ENCODE data around the gene HSPA14.

The HSPA14 gene

DNA sequence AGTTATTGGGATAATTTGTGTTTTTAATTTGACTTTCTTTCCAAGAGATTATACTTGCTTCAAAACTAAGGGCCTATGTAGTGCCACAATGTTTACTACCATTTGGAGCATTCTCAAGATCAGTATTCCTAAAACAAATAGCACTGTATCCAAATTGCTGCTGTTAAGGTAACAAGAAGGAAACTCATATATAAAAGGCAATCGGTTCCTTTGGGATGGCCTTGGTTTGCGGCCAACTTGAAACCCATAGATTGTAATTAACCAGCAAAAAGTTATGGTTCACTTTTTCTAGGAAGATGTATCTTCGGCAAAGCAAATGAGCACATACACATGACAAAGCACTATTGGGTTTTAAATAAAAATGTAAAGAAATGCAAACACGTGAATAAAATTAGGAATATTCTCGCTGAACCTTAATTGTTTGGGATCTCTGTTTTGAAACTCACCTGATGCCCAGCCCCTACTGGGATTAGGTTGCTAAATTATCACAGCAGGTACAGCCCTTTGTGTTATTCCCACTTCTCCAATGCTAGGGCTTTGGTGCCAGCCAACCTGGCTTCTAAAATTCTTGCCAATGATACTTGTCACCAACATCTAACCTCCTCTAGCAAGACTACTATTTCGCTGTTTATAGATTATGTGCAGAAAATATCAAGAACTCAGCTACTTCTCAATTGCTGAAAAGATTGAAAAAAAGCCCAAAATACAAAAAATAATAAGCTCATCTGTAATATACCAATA is 16.3 kb upstream of the HSPA14 start:
- H3K27me3 ChIP-seq (ENCODE audit: low read depth), result no peaks in the 10 kb centered on the region
- no peak overlapping the region for H3K4me3 ChIP-seq
- no peak for DNase-seq (ENCODE audit: low spot score in 2 of 2)
- in situ Hi-C loops (cut with MboI; ENCODE audit: low sequenced_read_pairs), result loop anchor here (10.0 kb wide), 1 partner anchor 317 kb away; no protein-coding TSS in a partner anchor
- no peaks in the 10 kb centered on the region for H3K36me3 ChIP-seq (replicated peaks)
- H3K9me3 ChIP-seq, result no peaks in the 10 kb centered on the region
- no peaks in the 10 kb centered on the region for H3K4me1 ChIP-seq

DNA sequence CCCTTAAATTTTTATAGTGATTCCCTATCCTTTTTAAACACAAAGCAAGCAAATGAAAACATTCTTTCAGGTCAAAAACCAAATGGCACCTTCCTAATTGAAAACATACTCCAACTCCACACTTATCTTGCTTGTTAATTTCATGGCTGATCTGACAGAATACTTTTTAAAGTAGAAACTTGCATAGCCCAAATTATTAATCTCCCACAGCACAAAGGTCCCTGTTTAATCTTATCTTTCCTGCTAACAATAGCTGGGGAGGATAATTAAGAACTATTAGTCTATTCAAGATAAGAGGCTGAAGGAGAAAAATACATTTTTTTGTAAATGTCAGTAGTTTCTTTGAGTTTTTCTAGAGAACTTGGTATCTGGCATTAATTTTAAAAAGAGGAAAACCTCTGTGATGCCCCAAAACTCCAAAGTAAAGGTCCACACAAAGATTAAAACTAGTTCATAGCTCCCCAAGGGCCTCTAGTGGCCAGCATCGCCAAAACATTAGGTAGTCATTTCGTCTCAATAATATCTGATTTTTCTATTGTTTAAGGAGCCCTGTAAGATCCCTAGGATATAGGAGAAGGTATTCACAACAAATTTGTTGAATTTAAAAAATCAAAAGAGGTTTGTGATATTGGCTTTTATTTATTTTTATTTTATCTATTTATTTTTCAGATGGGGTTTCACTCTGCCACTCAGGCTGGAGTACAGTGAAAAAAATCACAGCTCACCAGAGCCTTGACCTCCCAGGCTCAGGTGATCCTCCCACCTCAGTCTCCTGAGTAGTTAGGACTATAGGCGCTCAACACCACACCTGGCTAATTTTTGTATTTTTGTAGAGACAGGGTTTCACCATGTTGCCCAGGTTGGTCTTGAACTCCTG is 15.0 kb upstream of the HSPA14 start:
- Histone ChIP-seq H3K9me3 (no peaks in the 10 kb centered on the region), H3K4me1 (no peaks in the 10 kb centered on the region), H3K4me3 (no peak overlapping the region), H3K36me3 (replicated peaks) (no peaks in the 10 kb centered on the region), H3K27me3 (ENCODE audit: low read depth) (no peaks in the 10 kb centered on the region)
- in situ Hi-C loops (cut with MboI; ENCODE audit: low sequenced_read_pairs), result loop anchor here (10.0 kb wide), 1 partner anchor 318 kb away; no protein-coding TSS in a partner anchor
- DNase-seq (ENCODE audit: low spot score in 2 of 2), result peak; percentile 18 to 21

DNA sequence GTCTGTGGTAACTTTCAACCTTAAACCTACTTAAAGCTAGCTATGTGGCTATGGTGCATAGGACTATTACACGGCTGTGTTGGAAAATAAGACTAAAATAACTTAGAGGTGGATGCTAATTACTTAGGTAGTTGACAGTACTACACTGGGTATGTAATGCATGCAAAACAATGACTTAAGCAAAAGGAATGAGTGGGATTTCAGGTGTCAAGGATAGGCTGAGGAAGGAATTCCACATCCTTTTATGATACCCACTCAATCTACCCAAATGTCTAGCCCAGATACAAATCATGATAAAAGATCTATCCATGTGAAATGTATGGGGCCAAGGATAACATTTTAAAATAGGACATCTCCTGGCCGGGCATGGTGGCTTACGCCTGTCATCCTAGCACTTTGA is 14.1 kb upstream of the HSPA14 start:
- H3K4me1 ChIP-seq, result no peaks in the 10 kb centered on the region
- H3K27me3 ChIP-seq (ENCODE audit: low read depth), result no peaks in the 10 kb centered on the region
- no peak overlapping the region for H3K4me3 ChIP-seq
- no peaks in the 10 kb centered on the region for H3K9me3 ChIP-seq
- in situ Hi-C loops (cut with MboI; ENCODE audit: low sequenced_read_pairs), result loop anchor here (10.0 kb wide), 1 partner anchor 319 kb away; no protein-coding TSS in a partner anchor
- no peak for DNase-seq (ENCODE audit: low spot score in 2 of 2)
- H3K36me3 ChIP-seq (replicated peaks), result no peaks in the 10 kb centered on the region

DNA sequence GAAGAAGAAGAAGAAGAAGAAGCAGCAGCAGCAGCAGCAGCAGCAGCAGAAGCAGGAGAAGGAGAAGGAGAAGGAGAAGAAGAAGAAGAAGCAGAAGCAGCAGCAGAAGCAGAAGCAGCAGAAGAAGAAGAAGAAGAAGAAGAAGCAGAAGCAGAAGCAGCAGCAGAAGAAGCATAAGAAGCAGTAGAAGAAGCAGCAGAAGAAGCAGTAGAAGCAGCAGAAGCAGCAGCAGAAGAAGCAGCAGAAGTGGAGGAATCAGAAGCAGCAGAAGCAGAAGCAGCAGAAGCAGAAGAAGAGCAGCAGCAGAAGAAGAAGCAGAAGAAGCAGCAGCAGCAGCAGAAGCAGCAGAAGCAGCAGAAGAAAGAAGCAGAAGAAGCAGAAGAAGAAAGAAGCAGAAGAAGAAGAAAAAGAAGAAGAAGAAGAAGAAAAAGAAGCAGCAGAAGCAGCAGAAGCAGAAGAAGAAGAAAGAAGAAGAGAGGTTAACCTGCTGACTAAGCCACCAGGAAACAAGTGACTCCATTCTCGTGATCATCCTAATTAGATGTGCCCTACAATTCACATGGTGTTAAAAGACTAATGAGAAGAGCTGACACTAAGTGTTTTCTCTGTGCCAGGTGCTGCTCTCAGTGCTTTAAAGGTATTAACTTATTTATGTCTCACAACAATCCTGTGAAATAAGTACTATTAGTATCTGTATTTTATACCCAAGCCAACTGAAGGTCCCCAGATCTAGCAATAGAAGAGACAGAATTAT is 11.9 kb upstream of the HSPA14 start:
- DNase-seq (ENCODE audit: low spot score in 2 of 2), result no peak
- Histone ChIP-seq H3K9me3 (no peaks in the 10 kb centered on the region), H3K4me1 (no peaks in the 10 kb centered on the region), H3K4me3 (no peak overlapping the region), H3K27me3 (ENCODE audit: low read depth) (no peaks in the 10 kb centered on the region), H3K36me3 (replicated peaks) (no peaks in the 10 kb centered on the region)
- in situ Hi-C loops (cut with MboI; ENCODE audit: low sequenced_read_pairs), result loop anchor here (10.0 kb wide), 1 partner anchor 321 kb away; no protein-coding TSS in a partner anchor

DNA sequence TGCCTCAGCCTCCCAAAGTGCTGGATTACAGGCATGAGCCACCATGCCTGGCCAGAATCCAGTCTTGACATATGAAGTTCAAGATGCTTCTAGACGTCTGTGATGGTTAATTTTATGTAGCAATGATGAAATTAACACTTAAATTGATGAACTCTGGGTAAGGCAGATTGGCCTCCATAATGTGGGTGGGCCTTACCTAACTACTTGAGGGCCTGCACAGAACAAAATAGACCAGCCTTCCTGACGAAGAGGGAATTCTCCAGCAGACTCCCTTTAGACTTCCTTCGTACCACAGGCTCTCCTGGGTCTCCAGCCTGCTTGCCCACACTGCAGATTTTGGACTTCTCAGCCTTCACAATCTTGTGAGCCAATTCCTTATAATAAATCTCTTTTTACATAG is 5.0 kb upstream of the HSPA14 start:
- Histone ChIP-seq H3K4me1 (peaks cover 6% of the 10 kb centered on the region), H3K4me3 (no peak overlapping the region), H3K27me3 (ENCODE audit: low read depth) (no peaks in the 10 kb centered on the region), H3K9me3 (no peaks in the 10 kb centered on the region), H3K36me3 (replicated peaks) (no peaks in the 10 kb centered on the region)
- in situ Hi-C loops (cut with MboI; ENCODE audit: low sequenced_read_pairs), result no loop called here
- DNase-seq (ENCODE audit: low spot score in 2 of 2), result no peak

DNA sequence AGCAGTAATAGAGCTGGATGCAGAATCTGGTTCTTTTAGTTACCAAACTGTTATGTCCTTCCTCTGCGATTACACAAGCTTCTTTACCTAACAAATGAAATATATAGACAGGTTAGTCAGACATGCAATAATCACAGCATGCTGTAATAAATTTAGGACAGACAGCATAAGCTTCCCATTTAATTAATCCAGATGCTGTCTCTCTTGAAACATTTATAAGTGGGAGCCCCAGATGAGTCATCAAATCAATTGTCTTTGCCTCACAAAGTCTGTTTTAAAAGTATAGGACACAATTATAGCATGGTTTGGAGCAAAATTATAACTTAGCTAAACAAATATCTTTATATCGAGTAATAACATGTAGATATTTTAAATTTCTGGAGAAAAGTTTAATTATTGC is 1.9 kb upstream of the HSPA14 start:
- DNase-seq (ENCODE audit: low spot score in 2 of 2), result no peak
- in situ Hi-C loops (cut with MboI; ENCODE audit: low sequenced_read_pairs), result no loop called here
- H3K36me3 ChIP-seq (replicated peaks), result peaks cover 17% of the 10 kb centered on the region
- peaks cover 11% of the 10 kb centered on the region for H3K4me1 ChIP-seq
- H3K9me3 ChIP-seq, result no peaks in the 10 kb centered on the region
- no peak overlapping the region for H3K4me3 ChIP-seq
- H3K27me3 ChIP-seq (ENCODE audit: low read depth), result no peaks in the 10 kb centered on the region

DNA sequence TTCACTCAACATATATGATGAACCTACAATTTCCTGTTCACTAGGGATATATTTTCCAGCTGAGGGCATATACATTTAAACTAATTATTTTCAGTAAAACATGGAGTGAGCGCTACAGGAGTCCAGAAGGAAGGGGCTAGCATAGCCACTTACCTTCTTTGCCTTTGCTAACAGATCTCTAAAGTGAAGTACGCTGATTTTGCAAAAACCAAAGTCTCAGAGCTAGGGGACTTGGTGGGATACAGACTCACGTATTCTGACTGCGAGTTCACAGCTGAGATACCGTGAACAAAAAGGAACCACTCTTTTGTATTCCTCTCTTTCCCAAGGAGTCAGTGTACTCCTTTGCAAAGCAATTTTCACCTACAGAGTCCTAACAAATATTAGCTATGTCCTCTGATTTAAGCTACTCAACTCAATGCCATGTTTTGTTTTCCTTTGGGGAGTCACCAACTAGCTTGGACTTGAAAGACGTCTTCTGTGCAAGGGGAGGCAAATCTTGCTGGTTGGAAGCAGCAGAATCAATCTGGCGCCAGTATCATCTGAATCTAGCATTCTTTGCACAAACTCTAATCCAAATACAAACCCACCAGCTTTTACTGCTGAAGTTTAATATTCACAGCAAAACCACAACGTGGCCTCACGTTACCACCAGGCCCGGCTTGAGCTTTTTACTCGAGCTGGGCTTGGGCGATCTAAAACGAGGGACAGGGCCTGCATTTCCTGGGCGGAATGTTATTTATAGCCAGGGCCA is 926 bp upstream of the HSPA14 start:
- no peak for DNase-seq (ENCODE audit: low spot score in 2 of 2)
- peak overlapping the region; percentile 98 for H3K4me3 ChIP-seq
- no peaks in the 10 kb centered on the region for H3K27me3 ChIP-seq (ENCODE audit: low read depth)
- in situ Hi-C loops (cut with MboI; ENCODE audit: low sequenced_read_pairs), result no loop called here
- H3K4me1 ChIP-seq, result peaks cover 11% of the 10 kb centered on the region
- peaks cover 26% of the 10 kb centered on the region for H3K36me3 ChIP-seq (replicated peaks)
- H3K9me3 ChIP-seq, result no peaks in the 10 kb centered on the region

DNA sequence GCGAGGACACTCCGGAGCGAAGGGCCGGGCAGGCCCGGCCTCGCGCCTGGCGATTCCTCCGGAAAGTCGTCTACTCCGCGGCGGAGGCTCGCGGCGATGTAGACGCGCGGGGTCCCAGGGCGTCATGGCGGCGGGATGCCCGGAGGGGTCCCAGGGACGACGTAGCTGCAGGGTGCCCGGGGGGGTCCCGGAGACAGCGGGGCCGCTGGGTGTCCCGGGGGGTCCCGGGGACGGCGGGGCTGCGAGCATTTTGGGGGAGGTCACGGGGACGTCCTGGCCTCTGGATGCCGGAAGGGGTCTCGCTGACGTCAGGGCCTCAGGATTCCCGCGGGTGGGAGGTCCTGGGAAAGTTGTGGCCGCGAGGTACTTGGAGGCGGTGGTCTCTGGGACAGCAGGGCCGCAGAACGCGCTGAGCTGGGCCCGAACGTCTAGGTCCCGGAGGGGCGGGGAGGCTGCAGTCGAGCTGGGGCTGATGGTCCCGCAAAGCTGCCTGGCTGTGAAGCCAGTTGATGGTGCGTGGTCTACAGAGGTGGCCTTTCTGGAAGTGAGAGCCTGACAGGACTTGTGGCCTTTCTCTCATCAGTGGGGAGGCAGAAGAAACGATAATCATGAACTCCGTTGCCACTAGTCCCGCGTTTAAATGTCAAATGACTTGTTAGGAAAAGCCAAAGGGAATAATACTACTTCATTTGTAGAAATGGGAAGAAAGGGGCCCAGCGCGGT is 637 bp downstream of the HSPA14 start:
- Histone ChIP-seq H3K4me3 (peak overlapping the region; percentile 98), H3K36me3 (replicated peaks) (peaks cover 42% of the 10 kb centered on the region), H3K9me3 (no peaks in the 10 kb centered on the region), H3K27me3 (ENCODE audit: low read depth) (no peaks in the 10 kb centered on the region), H3K4me1 (peaks cover 11% of the 10 kb centered on the region)
- in situ Hi-C loops (cut with MboI; ENCODE audit: low sequenced_read_pairs), result no loop called here
- DNase-seq (ENCODE audit: low spot score in 2 of 2), result peak in 1 of 2 experiments; percentile 57

DNA sequence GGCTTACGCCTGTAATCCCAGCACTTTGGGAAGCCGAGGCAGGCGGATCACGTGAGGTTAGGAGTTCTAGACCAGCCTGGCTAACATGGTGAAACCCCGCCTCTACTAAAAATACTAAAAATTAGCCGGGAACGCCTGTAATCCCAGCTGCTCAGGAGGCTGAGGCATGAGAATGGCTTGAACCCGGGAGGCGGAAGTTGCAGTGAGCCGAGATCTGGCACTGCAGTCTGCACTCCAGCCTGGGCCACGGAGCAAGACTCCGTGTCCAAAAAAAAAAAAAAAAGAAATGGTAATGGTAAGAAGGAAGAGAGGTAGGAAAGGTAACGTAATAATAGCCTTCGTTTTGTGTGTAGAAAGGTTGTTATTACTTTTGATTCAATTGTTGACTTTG is 1.2 kb downstream of the HSPA14 start:
- in situ Hi-C loops (cut with MboI; ENCODE audit: low sequenced_read_pairs), result no loop called here
- peak in 1 of 2 experiments; percentile 33 for DNase-seq (ENCODE audit: low spot score in 2 of 2)
- Histone ChIP-seq H3K4me1 (peaks cover 11% of the 10 kb centered on the region), H3K9me3 (no peaks in the 10 kb centered on the region), H3K4me3 (peak overlapping the region; percentile 98), H3K36me3 (replicated peaks) (peaks cover 48% of the 10 kb centered on the region), H3K27me3 (ENCODE audit: low read depth) (no peaks in the 10 kb centered on the region)

DNA sequence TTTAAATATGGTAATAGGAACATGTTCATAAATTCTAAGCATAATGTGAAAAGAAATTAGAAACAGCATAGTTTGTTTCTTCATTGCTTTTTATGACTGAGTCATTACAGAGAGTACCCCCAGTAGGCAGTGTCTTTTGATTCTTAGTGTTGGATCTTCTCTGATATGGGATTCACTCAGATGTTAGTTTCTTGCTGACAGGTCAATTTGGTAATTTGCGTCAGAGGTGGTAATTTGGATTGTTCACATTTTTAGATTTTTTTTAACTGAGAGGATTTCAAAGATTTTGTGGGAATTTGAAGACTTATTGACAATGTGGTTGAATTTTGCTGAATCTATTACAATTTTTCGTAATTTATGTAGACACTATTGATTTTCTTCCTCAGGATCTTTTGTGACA is 2.1 kb downstream of the HSPA14 start:
- peaks cover 56% of the 10 kb centered on the region for H3K36me3 ChIP-seq (replicated peaks)
- in situ Hi-C loops (cut with MboI; ENCODE audit: low sequenced_read_pairs), result no loop called here
- H3K4me1 ChIP-seq, result peaks cover 11% of the 10 kb centered on the region
- H3K4me3 ChIP-seq, result no peak overlapping the region
- H3K9me3 ChIP-seq, result no peaks in the 10 kb centered on the region
- no peaks in the 10 kb centered on the region for H3K27me3 ChIP-seq (ENCODE audit: low read depth)
- no peak for DNase-seq (ENCODE audit: low spot score in 2 of 2)

DNA sequence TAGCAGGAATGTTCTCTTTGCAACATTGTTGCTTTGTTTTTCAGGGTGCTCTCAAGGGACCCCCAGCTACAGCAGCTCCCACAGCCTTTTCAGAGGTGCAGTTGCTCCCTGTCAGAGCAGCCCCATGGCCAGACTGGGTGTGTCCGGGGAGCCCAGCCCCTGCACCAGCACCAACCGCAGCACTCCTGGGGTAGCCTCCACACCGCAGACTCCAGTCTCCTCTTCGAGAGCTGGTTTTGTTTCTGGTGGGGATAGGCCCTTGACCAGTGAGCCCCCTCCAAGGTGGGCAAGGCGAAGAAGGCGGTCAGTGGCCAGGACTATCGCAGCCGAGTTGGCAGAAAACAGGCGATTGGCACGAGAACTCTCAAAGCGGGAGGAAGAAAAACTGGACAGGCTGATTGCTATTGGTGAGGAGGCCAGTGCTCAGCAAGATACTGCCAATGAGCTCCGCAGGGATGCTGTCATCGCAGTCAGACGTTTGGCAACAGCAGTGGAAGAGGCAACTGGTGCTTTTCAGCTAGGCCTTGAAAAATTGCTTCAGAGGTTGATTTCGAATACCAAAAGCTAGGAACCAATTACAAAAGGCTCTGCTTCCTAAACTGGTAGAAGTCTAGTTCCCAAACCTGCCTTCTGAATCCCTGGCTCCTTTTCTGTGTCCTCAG is 5.4 kb downstream of the HSPA14 start:
- Histone ChIP-seq H3K4me3 (no peak overlapping the region), H3K36me3 (replicated peaks) (peaks cover 56% of the 10 kb centered on the region), H3K9me3 (no peaks in the 10 kb centered on the region), H3K4me1 (peaks cover 5% of the 10 kb centered on the region; the same call in 1 of the 2 replicates), H3K27me3 (ENCODE audit: low read depth) (no peaks in the 10 kb centered on the region)
- DNase-seq (ENCODE audit: low spot score in 2 of 2), result no peak
- in situ Hi-C loops (cut with MboI; ENCODE audit: low sequenced_read_pairs), result no loop called here

DNA sequence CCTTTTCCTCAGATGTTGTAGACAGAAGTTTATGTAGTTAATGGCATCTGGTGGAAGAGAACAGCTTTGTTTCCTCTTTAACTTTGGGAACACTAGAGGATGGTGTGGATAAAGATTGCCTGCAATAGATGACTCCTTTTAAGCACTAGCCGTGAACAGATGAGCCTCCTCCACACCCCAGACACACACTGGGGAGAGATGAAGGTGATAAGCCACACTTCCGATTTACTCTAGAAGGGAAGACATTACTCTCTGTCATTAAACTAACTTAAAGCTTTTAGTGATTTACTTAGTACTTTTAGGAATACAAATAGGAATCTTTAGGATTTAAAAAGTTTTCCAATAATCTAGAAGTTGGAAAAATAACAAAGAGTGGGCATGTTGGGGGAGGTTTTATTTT is 6.8 kb downstream of the HSPA14 start:
- Histone ChIP-seq H3K4me1 (peaks cover 5% of the 10 kb centered on the region; the same call in 1 of the 2 replicates), H3K27me3 (ENCODE audit: low read depth) (no peaks in the 10 kb centered on the region), H3K9me3 (no peaks in the 10 kb centered on the region), H3K4me3 (no peak overlapping the region), H3K36me3 (replicated peaks) (peaks cover 61% of the 10 kb centered on the region)
- no peak for DNase-seq (ENCODE audit: low spot score in 2 of 2)
- in situ Hi-C loops (cut with MboI; ENCODE audit: low sequenced_read_pairs), result no loop called here

Data from HAP-1 (cell line).